ENCODE measurements around the gene CADM1.

The CADM1 gene

GRCh38 chr11:115190196-115190595, 314.0 kb downstream of the CADM1 start:
- no peak for DNase-seq (ENCODE audit: low read depth in 2 of 2, low spot score in 1 of 2)

- DNase-seq (ENCODE audit: low read depth in 2 of 2, low spot score in 1 of 2): no peak
Measured at GRCh38 chr11:115188898-115189278, 315.3 kb downstream of the CADM1 start.

- DNase-seq (ENCODE audit: low read depth in 2 of 2, low spot score in 1 of 2): no peak
Measured at GRCh38 chr11:115188188-115188897, 315.9 kb downstream of the CADM1 start.

- no peak for DNase-seq (ENCODE audit: low read depth in 2 of 2, low spot score in 1 of 2)
Measured at GRCh38 chr11:115185931-115186330, 318.3 kb downstream of the CADM1 start.

GRCh38 chr11:115185507-115185906, 318.7 kb downstream of the CADM1 start:
- no peak for DNase-seq (ENCODE audit: low read depth in 2 of 2, low spot score in 1 of 2)

GRCh38 chr11:115184901-115185300, 319.3 kb downstream of the CADM1 start:
- DNase-seq (ENCODE audit: low read depth in 2 of 2, low spot score in 1 of 2): no peak

- DNase-seq (ENCODE audit: low read depth in 2 of 2, low spot score in 1 of 2): no peak
Measured at GRCh38 chr11:115183830-115184229, 320.4 kb downstream of the CADM1 start.

- DNase-seq (ENCODE audit: low read depth in 2 of 2, low spot score in 1 of 2): no peak
Measured at GRCh38 chr11:115183136-115183535, 321.1 kb downstream of the CADM1 start.

- DNase-seq (ENCODE audit: low read depth in 2 of 2, low spot score in 1 of 2): no peak
Measured at GRCh38 chr11:115182282-115182955, 321.8 kb downstream of the CADM1 start.

GRCh38 chr11:115181538-115181937, 322.7 kb downstream of the CADM1 start:
- no peak for DNase-seq (ENCODE audit: low read depth in 2 of 2, low spot score in 1 of 2)

GRCh38 chr11:115180272-115180671, 323.9 kb downstream of the CADM1 start:
- DNase-seq (ENCODE audit: low read depth in 2 of 2, low spot score in 1 of 2): no peak

- DNase-seq (ENCODE audit: low read depth in 2 of 2, low spot score in 1 of 2): no peak
Measured at GRCh38 chr11:115179636-115180035, 324.6 kb downstream of the CADM1 start.

- DNase-seq (ENCODE audit: low read depth in 2 of 2, low spot score in 1 of 2): no peak
Measured at GRCh38 chr11:115178705-115179104, 325.5 kb downstream of the CADM1 start.

GRCh38 chr11:115173136-115173535, 331.1 kb downstream of the CADM1 start:
- DNase-seq (ENCODE audit: low read depth in 2 of 2, low spot score in 1 of 2): no peak

- DNase-seq (ENCODE audit: low read depth in 2 of 2, low spot score in 1 of 2): no peak
Measured at GRCh38 chr11:115170133-115170815, 333.9 kb downstream of the CADM1 start.

GRCh38 chr11:115169251-115169650, 335.0 kb downstream of the CADM1 start:
- DNase-seq (ENCODE audit: low read depth in 2 of 2, low spot score in 1 of 2): no peak

GRCh38 chr11:115168686-115169085, 335.5 kb downstream of the CADM1 start:
- DNase-seq (ENCODE audit: low read depth in 2 of 2, low spot score in 1 of 2): no peak

GRCh38 chr11:115168229-115168671, 336.0 kb downstream of the CADM1 start:
- no peak for DNase-seq (ENCODE audit: low read depth in 2 of 2, low spot score in 1 of 2)

GRCh38 chr11:115167456-115167855, 336.8 kb downstream of the CADM1 start:
- DNase-seq (ENCODE audit: low read depth in 2 of 2, low spot score in 1 of 2): no peak

- DNase-seq (ENCODE audit: low read depth in 2 of 2, low spot score in 1 of 2): no peak
Measured at GRCh38 chr11:115166820-115167219, 337.4 kb downstream of the CADM1 start.

- no peak for DNase-seq (ENCODE audit: low read depth in 2 of 2, low spot score in 1 of 2)
Measured at GRCh38 chr11:115164774-115165173, 339.4 kb downstream of the CADM1 start.

- DNase-seq (ENCODE audit: low read depth in 2 of 2, low spot score in 1 of 2): no peak
Measured at GRCh38 chr11:115162919-115163318, 341.3 kb downstream of the CADM1 start.

Data from stimulated activated CD8-positive, alpha-beta memory T cell treated with anti-CD3 and anti-CD28 coated beads, Interleukin-4, amount 100 ng/mL, for 1 hour (primary cell).